ENCODE measurements around the gene PPM1L.

DNA sequence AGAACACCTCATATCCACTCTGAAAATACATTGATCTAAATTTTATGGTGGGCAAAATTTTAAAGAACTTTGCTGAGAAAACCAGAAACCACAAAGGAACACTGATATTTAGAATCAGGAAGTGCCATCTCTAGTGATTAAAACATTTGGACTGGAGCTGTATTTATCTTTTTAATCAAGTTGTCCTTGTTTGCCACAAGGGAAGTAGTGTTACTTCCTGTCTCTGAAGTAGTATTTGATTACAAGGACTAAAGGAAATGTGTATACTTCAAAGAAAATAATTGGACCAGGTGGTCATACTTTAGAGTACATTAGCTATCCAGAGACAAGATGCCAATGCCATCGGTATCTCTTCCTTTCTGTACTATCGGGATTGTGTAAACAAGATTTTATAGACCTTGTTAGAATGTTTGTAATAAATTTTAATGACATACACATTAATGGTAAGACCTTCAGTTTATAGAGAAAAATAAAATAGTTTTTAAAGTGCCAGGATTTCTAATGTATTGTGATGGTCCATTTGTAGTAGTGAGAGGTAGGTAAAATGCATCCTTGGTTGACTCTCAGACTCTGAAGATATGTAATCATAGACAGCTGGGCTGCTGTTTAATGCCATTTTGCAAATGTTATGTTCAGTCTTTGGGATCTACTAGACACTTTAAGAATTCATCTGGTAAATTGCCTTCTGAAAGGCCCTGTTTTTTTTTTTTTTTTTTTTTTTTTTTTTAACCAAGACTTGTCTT lies 217.2 kb downstream of the PPM1L start:
- no peak for TF ChIP-seq CTCF (IDR thresholded peaks at IDR 0.05; ENCODE audit: borderline replicate concordance, extremely low read depth, low read length, poor library complexity, severe bottlenecking)
- TF ChIP-seq EZH2 (IDR thresholded peaks at IDR 0.05; ENCODE audit: borderline replicate concordance, low read depth, low read length, severe bottlenecking) = no peak
